A204.1 (cell line): ENCODE measurements around the gene NTMT2.

ENCODE experiments used
- FAIRE-seq: peaks from 2 replicates; lab custom pipeline; 2012; peaks lifted over from hg19 to GRCh38; lab: Jason Lieb, UNC

The NTMT2 gene

DNA sequence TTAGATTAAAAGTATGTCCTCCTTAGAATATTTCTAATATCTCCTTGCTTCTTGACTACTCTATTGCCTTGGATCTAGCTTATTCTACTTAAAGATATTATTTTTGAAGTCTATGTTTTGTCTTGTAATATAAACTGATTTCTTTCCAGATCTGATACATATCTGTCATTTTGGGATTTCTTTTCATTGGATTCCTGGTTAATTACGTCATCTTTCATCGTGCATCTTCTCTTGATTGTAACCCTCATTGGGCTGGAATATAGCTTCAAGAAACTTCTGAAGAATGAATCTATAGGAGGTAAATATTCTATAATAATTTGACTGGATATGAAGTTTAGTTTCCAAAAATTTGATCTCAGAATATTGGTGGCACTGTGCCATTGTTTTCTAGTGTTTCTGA, 12.1 kb downstream of the NTMT2 start:
- peak; percentile 32 for FAIRE-seq

DNA sequence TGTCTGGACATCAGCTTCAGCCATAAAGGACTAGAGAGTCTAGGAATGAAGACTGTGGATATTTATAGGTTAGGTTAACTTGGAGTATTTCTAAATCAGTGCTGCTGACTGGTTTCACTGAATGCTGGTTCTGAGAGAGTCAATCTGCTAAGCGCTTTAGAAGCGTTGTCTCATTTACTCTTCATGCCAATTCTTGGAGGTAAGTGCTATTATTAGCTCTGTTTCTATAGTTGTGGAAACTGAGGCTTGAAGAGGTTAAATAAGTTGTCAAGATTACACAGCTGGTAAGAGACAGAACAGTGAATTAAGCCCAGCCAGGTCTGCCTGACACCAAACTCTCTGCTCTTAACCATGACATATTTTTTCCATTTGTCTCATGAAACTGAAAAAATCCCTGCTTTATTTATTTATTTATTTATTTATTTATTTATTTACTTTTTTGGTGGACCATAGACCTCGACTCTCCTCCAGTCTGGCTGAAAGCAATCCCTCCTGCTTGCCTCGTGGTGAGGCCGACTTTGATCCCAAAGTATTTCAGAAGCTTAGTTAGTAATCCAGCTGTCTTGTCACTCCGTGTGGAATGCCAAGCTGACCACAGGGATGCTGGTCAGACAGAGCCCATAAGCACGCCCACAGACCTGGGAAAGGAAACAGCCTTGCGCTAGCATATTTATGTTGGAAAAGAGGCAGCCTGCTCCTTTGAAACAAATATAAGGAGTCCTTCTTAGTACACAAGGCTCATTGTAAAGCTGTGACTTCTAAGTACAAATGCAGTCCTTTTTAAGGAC, 16.9 kb downstream of the NTMT2 start:
- FAIRE-seq = no peak

DNA sequence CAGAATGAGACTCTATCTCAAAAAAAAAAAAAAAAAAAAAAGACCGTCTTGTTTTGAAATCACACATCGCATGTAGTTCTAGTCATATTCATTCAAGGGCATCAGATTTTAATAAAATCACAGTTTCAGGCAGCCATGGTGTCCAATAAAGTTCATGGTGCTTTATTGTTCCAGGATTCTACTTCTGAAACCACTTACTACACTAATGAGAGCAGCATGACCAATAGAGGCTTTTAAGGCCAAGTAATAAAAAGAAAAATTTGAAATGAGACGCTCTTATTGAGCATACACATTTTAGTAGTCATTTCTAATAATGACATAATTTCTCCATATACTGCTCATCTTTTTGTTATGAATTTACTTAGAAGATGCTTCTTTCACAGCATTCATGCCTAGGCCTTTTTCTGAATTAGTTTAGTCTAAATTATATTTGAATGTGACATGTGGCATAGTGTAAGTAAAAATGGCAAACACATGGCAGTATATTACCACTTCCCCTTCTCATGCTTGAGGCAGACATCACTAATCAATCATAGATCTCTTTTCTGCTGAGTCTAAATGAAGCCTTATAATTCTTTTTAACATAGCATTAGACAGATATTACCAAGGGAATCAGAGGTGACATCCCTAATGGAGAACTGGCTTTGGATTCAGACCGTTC, 18.5 kb downstream of the NTMT2 start:
- peak; percentile 55 for FAIRE-seq

DNA sequence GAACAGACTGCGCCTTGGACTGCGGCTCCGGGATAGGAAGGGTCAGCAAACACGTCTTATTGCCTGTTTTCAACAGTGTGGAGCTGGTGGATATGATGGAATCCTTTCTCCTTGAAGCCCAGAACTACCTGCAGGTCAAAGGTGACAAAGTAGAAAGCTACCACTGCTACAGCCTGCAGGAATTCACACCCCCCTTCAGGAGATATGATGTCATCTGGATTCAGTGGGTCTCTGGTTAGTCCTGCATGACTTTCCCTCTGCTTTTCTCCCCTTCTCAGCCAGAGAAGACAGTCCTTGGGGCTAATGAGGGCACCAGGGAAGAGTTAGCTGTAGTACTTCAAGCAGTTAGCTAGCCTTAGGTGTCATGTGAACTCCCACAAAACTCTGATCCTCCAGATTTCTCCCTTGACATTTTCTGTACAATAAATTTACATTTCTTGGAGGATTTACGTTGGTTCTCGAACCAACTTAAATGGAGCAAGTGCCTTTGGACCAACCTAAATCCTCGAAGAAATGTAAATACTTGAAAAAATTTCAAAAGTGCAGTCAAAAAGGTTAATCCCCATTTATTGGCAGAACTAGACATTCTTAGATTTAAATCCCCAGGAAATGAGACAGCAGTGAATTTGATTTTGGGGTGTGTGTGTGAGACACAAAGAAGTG, 20.9 kb downstream of the NTMT2 start:
- FAIRE-seq = no peak

DNA sequence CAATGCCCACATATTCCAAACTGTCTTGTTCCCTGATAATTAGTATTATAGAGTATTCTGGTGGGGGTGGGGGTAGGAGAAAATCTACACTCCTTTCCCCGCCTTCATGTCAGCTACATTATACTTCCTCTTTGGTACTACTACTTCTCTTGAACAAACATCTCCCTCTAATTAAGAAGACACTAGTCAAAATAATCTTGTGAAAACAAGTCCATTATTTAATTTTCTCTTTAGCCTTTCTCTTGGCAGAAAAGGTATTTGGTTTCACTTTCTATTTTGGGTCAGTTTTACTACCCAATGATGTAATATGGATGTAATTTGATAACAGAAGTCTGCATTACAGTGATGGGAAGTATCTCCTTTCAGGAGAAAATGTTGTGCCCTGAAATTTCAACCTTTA, 22.5 kb downstream of the NTMT2 start:
- no peak for FAIRE-seq

DNA sequence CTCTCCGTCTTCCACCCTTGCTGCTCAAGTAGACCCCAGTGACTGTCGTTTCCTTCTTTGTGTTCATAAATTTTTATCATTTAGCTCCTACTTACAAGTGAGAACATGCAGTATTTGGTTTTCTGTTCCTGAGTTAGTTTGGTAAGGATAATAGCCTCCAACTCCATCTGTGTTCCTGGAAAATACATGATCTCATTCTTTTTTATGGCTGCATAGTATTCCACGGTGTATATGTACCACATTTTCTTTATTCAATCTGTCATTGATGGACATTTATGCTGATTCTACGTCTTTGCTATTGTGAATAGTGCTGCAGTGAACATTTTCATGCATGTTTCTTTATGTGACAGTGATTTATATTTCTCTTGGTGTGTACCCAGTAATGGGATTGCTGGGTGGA, 24.8 kb downstream of the NTMT2 start:
- peak; percentile 19 for FAIRE-seq

DNA sequence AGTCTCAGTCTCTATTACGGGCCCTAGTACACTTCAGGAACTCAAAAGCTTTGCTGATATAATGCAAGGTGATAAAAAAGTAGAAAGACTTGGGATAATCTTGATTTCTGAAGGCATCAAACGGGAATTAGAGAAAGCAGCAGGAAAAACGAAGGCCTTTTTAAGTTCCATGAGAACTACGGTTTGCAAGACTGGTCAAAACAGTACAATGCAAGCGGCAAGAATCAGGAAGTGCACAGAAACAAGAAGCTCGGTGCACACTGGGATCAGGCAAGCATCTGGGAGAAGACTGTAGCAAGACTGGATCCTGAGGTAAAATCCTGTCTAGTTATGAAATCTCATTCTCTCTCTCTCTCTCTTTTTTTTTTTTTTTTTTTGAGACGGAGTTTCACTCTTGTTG, 28.6 kb downstream of the NTMT2 start:
- no peak for FAIRE-seq

DNA sequence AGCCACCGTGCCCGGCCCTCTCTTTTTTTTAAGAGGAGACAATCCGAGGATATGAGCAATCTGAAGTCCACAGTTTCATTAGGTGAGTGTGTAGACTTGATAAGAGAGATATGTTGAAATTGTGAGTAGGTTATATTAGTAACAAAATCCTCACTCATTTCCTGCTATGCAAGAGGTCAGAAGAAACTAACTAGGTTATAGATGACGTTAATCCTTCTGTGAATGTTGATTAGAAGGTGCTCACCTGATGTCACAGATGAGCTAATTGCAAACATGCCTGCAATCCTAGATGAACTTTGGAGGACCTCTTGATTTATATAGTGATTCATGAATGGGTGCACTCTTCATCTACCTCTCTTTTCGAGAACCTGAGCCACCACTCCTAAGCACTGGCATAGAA, 29.3 kb downstream of the NTMT2 start:
- no peak for FAIRE-seq

DNA sequence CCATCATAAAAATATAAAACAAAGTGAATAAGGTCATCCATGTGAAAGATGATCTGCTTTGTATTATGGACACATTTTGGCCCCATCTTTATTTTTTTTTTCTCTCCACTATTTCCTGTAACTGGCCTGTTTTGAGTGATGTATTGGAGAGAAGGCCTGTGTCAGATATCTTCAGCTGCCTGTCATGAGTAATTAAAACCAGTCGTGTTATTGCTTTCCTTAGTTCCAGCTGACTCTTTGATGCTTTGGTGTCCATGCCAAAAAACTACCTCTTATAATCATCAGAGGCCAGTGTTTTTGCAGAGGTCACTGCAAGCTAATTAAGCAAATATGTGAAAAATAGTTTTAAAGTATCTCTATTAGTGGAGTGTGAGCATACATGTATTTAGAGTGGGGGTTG, 29.7 kb downstream of the NTMT2 start:
- FAIRE-seq = no peak

DNA sequence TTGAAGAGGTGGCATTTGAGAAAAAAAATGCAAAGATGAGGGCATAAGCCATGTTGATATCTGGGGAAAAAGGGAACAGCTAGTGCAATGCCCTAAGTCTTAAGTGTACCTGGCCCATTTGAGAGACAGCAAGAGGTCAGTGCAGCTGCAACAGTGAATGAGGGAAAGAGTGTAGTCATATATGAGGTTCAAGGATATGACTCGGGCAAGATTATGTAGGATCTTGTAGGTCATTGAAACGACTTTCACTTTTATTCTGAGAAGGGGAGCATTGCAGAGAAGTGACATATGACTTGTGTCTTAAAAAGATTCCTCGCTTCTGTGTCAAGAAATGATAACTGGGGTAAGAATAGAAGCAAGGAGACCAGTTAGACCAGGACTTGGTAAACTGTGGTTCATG, 31.0 kb downstream of the NTMT2 start:
- no peak for FAIRE-seq

DNA sequence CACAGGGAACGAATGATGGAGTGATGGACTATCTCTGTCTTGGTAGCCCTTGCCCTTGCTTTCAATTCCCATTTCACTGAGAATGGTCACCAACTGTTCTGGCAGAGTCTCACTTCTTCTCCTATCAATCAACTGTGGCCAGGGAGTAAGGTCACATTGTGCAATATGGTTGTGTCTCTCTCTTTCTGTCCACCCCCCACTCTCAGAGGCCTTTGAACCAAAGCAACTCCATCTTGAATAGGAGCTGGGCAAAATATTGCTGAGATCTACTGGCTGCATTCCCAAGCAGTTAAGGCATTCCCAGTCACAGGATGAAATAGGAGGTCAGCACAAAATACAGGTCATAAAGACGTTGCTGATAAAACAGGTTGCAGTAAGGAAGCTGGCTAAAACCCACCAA, 36.7 kb downstream of the NTMT2 start:
- FAIRE-seq = no peak

DNA sequence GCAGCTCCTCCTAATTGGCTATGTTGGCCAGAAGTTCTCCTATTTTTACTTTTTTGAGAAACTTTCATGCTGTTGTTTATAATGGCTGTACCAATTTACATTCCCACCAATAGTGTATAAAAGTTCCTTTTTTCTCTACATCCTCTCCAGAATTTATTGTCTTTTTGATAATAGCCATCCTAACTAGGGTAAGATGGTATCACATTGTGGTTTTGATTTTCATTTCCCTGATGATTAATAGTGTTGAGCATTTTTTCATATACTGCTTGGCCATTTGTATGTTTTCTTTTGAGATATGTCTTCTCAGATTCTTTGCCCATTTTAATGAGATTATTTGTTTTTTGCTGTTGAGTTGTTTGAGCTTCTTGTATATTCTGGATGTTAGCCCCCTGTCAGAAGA, 46.8 kb downstream of the NTMT2 start:
- no peak for FAIRE-seq

DNA sequence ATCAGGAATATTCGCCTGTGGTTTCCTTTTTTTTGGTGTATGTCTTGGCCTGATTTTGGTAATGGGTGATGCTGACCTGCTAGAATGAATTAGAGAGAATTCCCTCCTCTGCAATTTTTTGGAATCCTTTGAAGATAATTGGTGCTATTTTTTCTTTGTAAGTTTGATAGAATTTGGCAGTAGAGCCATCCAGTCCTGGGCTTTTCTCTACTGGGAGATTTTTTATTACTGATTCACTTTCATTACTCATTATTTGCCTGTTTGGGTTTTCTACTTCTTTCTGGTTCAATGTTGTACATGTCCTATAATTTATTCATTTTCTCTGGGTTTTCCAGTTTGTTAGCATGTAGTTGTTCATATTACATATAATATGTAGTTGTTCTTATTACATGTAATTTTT, 48.7 kb downstream of the NTMT2 start:
- FAIRE-seq = no peak

DNA sequence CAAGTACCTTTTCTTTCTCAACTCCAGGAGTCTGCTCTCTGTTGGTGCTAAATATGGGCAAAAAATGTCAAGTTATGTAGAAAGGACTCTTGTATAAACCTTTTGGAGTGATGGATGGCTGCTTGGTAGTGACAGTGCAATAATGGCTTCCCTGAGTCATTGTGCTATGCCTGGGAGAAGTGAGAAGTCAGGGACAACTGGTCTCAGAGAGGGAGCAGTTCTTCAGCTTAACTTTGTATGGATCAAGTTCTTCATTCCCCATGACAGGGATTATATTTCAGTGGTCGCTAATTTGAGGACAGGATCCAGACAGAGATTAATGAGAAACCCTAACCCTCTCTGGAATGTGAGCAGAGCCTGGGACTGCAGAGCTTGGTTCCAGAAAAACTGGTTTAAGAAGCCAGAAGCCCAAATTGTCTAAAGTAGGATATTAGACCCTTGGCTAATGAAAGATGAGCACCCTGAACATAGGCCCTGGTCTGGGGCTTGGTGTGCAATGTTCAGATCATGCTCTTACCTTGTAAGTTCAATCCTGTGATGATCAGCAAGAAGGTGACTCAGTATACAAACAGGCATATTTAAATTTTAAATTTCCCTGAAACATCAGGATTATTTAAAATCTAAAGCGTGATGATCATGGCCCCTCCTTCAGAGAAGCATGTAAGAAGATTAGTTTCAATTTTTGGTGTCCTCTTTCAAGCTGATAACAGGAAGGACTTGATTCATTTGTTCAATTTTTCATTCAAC, 50.9 kb downstream of the NTMT2 start:
- FAIRE-seq = no peak

DNA sequence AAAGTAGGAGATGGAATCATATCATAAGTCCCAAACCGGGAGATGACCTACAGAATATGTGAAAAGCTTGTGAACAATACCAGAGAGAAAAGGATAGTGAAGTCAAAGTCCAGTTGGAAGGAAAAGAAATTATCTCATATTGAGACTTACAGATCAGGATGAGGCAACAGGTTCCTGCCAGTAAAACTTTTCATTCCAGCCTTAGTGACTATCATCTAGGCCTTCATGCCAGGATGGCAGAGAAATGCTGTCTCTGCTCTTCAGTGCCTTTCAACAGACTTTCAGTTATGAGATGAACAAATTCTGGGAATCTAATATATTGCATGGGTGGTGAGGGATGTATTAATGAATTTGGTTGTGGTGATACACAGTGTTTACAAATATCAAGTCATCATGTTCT, 52.3 kb downstream of the NTMT2 start:
- no peak for FAIRE-seq

DNA sequence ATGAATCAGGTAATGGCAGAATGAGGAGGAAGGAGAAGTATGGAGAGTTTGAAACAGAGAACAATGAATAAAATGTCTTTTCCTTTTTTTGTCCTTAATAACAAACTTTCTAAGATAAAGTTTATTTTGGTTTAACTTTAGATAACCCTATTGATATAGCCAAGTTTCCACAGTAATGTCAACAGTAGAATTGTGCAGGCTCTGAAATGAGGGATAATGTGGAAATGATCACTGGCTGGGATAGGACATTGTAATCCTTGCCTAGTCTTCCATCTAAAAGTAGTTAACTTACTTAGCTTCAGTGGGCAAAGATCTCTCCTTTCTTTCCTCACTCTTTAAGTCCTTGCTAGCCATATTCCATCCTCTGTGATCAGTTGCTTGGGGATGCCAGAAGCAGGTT, 52.8 kb downstream of the NTMT2 start:
- FAIRE-seq = no peak

DNA sequence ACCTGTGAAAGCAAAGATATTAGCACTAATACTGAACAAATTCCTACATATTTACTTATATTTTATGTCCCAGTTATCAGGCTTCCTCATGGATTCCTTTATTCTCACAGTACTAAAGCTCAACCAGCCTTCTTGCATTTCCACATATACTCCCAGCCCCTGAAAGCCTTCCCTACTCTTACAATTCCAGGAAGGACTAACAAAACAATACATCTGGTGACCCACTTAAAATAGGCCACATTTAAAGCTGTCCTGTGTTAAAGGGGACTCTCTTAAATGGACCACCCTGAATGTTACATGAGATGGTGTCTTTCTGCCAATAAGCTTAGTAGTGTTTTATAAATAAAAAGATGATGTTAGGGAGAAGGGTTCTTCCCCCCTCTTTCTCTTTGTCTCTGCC, 54.4 kb downstream of the NTMT2 start:
- FAIRE-seq = no peak

DNA sequence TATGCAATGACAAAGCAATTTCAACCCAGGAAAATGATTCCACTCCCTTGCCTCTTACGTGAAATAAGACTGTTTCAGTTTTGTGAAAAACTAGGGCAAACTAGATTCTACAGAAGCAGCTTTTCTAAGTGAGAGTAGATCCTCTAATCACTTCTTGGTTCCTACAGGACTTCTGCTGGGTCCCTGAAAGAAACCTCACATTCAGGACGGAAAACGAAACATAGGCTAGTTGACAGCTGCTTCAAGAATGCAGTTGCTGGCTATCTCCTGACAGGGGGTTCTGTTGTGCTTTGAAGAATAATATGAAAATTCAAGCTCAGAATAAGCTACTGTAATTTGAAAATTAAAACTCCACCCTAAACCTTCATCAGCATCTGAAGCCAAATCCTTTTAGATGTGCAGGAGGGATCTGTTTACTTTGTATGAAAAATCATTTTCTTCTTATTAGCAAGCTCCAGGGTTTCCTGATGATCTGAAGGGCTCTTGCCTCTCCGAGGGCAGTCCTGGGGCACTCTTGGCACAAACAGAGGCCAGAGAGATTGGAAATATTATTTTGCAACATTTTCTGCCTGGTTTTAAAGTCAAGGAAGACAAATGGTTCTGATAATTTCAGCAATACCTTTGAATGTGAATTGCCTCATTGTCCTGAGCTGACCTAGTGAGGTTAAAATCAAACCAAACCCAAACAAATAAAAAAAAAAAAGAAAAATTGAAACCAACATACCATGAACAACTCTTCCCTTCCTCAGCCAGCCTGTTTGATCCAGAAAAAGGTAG, 55.0 kb downstream of the NTMT2 start:
- FAIRE-seq = peak; percentile 100

DNA sequence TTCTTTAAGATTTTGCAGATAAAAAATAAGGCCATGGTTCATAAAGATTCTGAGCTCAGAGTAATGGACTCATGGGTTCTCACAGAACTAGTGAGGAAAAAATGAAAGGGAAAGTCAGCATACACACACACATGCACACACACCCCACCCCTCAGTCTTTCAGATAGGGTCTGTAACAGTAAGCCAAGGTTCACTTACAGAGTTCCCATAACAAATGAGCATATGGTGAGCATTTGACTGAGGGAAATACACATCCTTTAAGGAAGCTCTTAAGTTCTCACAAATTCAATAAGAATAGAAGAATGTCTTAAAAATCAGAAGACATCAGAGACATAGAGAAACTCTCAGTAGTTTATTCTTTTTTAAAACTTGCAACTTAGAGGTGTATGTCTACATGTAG, 57.9 kb downstream of the NTMT2 start:
- no peak for FAIRE-seq

DNA sequence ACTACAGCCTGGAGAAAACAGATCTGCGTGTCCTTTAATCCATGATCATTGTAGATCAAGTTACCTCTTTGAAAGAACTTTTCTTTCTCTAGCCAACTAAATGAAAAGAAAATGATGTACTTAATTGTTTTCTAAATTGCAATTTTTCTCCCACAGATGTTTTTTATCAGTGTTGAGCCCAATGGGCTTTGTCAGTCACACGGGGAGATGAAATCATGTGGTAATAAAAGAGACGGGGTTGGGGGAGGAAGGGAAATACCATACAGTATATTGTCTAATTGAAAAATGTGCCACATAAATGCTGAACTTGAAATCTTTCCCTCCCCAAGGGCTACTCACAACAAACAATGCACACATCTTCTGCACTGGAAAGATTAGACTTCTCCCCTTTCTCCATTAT, 58.4 kb downstream of the NTMT2 start:
- no peak for FAIRE-seq

DNA sequence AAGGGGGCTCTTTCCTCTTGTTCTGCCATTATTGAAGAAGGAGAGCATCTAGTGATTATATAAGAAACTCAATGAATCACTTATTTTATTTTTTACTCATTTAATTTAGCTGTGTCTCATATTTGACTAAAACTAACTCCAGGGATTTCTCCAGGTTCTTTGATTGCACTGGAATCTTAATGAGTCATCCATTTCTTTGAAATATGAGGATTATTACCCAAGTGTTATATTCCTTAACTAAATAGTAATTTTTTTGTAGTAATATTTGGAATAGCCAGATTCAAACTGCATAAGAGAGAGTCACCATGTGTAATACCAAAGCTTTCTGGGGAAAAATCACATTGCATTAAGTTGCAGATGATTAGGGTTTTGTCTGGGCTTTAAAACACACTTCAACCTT, 59.5 kb downstream of the NTMT2 start:
- no peak for FAIRE-seq

DNA sequence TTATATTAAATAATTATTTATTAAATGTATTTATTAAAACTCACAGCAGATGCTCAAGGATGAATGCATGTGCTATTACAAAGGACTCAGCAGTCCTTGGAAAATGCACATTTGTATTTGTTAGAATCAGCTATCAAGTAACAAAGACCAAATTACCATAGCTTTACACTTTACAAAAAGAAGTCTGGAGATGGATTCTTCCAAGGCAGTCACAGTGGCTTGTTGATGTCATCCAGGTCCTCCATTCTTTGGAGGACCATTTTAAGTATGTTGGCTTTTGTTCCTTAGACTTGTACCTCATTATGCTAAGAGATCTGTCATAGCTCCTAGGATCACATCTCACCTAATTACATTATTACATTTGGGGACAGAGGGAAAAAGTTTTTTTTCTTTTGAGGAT, 63.4 kb downstream of the NTMT2 start:
- FAIRE-seq = no peak
